ENCODE measurements around the gene PTOV1. TPM values are rescaled to one million over a fixed set of nuclear protein-coding genes. Genes with fewer than 3 reads are reported as not detected.

Gene PTOV1
- total and polyA plus RNA-seq, 2 of the 13 experiments (the other 11 are each of a cell fraction or from before 2014, with no cell fraction given): 63.5 to 68.5 TPM

GRCh38 chr19:49817964-49818648 is 32.9 kb upstream of the PTOV1 start, which contains the start of gene MED25 (continued):
- TF ChIP-seq ZNF318 (CRISPR knock-in tag; IDR thresholded peaks at IDR 0.05): no peak
- TF ChIP-seq ZNF326 (CRISPR knock-in tag; IDR thresholded peaks at IDR 0.05; ENCODE audit: borderline replicate concordance): no peak
- no peak; the same call in 1 of the 2 replicates for TF ChIP-seq PATZ1 (CRISPR knock-in tag; IDR thresholded peaks at IDR 0.05)
- TF ChIP-seq KMT2B (CRISPR knock-in tag; IDR thresholded peaks at IDR 0.05): peak; percentile 79
- no peak for TF ChIP-seq MTA3 (CRISPR knock-in tag; IDR thresholded peaks at IDR 0.05)
- no peak for TF ChIP-seq CENPBD1 (CRISPR knock-in tag; IDR thresholded peaks at IDR 0.05; ENCODE audit: borderline replicate concordance, low read depth)
- TF ChIP-seq ZBTB43 (CRISPR knock-in tag; conservative IDR thresholded peaks at IDR 0.05): no peak
- TF ChIP-seq IRF1 (CRISPR knock-in tag; IDR thresholded peaks at IDR 0.05; ENCODE audit: low read depth): no peak
- no peak for TF ChIP-seq AKNA (CRISPR knock-in tag; IDR thresholded peaks at IDR 0.05; ENCODE audit: borderline replicate concordance)

All from HepG2 (cell line).